DND-41 (cell line): ENCODE measurements around the gene PC.

Experiments used
- EZH2 ChIP-seq: IDR thresholded peaks from 3 replicates; pipeline ENCODE4 v1.6.1; 2012; ENCODE audit warnings: borderline replicate concordance, low read depth, mild to moderate bottlenecking, moderate library complexity, low read length, inconsistent platforms; ENCODE audit not compliant: severe bottlenecking
- TF ChIP-seq, protein P1 (sequence below): IDR thresholded peaks from 2 replicates; pipeline ENCODE4 v1.5.1; 2012; ENCODE audit warnings: borderline replicate concordance, low read length, moderate library complexity, mild to moderate bottlenecking; ENCODE audit not compliant: poor library complexity, severe bottlenecking; ENCODE audit errors: extremely low read depth

DNA sequence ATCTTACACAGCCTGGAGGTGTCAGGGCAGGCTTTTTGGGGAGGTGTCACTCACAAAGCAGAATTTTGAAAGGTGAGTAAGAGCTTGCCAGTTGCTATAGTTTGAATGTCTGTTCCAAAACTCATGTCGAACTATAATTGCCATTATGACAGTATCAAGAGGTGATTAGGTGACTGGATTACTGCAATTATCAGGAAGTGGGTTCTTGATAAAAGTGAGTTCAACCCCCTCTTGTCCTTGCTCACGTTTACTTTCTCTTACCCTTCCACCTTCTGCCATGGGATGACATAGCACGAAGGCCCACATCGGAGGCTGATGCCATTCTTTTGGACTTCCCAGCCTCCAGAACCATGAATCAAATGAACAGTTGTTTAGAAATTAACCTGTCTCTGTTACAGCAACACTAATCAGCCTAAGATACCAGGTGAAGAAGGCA is 12.2 kb upstream of the PC start:
- TF ChIP-seq, protein P1, sequence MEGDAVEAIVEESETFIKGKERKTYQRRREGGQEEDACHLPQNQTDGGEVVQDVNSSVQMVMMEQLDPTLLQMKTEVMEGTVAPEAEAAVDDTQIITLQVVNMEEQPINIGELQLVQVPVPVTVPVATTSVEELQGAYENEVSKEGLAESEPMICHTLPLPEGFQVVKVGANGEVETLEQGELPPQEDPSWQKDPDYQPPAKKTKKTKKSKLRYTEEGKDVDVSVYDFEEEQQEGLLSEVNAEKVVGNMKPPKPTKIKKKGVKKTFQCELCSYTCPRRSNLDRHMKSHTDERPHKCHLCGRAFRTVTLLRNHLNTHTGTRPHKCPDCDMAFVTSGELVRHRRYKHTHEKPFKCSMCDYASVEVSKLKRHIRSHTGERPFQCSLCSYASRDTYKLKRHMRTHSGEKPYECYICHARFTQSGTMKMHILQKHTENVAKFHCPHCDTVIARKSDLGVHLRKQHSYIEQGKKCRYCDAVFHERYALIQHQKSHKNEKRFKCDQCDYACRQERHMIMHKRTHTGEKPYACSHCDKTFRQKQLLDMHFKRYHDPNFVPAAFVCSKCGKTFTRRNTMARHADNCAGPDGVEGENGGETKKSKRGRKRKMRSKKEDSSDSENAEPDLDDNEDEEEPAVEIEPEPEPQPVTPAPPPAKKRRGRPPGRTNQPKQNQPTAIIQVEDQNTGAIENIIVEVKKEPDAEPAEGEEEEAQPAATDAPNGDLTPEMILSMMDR = no peak
- TF ChIP-seq EZH2 = no peak
